NCI-H226 (cell line): Measurements from ENCODE around the gene APLF.
A peak's percentile ranks its signal among the peaks of the same experiment; 100 is the strongest.
"Not testable (repeated sequence)": the region's sequence is repeated elsewhere in the genome, so short reads cannot be mapped to it uniquely, and the experiment has no call there.

Source experiments
- DNase-seq: peaks from one replicate; pipeline ENCODE4 v3.0.0-alpha.2; 2015

Gene APLF

DNA sequence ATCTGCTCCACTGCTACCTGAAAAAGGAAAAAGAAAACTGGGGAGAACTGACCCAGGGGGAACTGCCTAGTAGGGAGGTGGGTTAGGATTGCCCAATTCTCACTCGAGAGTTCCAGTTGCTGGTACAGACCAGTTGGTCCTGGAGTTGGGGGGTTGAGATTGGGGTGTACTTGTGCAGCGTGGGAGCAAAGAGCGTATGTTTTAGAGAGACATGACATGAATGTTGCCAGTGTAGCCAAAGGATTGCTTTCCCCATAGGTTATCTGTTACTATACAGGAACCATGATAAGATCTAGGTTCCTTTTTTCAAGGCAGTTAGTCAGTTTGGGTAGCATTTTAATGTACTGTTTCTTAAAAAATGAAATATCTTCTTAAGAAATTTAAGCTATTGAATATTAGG lies 68.6 kb downstream of the APLF start:
- no peak for DNase-seq

DNA sequence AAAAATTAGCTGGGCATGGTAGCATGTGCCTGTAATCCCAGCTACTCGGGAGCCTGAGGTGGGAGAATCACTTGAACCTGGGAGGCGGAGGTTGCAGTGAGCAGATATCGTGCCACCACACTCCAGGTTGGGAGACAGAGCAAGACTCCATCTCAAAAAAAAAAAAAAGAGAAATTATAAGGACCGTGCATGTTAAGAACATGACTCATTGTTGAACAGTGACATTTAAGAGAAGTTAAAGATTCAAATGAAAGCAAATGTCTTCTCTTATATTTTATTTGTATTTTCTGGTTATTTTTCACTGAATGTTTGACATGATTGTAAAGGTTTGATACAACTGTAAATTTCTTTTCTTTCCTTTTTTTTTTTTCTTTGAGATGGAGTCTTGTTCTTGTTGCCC lies 69.6 kb downstream of the APLF start:
- no peak for DNase-seq

GRCh38 chr2:68537809-68538208 lies 70.4 kb downstream of the APLF start:
- no peak for DNase-seq

DNA sequence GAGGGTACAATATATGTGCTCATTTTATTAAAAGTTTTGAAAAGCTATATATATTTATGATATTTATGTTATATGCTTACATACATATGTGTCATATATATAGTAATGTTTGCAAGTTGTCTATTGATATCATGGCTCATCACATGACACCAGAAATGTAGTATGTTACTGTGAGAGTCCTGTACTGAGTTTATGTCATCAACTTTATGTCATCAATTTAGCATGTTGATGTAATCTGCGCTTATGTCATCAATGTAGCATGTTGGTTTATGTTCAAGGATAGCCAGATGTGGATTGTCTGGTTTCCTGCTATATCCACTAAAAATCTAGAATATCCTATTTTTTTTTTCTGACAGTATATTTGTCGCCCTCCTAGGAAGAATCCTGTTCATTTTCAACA lies 77.4 kb downstream of the APLF start:
- DNase-seq: no peak

DNA sequence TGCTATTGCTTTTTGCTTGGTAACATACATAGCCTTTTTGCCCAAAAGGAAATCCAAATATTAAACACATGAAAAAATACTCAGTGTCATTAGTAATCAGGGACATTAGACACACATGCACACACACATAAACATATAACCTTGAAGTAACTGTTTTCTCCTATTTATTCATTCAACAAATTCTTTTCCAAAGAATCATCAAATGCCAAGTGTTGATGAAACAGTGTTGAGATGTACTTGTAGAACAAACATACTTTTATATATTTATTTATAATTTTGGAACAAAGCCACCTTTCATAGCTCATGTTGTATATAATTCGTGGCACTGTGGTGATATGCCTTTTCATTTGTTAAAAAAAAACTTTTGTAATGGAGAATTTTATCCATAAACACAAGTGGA lies 81.0 kb downstream of the APLF start:
- DNase-seq: no peak

- DNase-seq: no peak
These were observed 85.7 kb downstream of the APLF start for GRCh38 chr2:68553098-68553497.

DNA sequence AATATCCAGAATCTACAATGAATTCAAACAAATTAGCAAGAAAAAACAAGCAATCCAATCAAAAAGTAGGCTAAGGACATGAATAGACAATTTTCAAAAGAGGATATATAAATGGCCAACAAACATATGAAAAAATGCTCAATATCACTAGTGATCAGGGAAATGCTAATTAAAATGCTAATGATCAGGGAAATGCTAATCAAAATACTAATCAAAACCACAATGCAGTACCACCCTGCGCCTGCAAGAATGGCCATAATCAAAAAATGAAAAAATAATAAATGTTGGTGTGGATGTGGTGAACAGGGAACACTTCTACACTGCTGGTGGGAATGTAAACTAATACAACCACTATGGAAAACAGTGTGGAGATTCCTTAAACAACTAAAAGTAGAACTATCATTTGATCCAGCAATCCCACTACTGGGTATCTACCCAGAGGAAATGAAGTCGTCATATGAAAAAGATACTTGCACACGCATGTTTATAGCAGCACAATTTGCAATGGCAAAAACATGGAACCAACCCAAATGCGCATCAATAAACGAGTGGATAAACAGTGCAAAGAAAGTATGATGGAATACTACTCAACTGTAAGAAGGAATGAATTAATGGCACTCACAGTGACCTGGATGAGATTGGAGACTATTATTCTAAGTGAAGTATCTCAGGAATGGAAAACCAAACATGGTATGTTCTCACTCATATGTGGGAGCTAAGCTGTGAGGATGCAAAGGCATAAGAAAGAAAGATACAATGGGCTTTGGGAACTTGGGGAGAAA lies 88.2 kb downstream of the APLF start:
- DNase-seq: not testable (repeated sequence)

DNA sequence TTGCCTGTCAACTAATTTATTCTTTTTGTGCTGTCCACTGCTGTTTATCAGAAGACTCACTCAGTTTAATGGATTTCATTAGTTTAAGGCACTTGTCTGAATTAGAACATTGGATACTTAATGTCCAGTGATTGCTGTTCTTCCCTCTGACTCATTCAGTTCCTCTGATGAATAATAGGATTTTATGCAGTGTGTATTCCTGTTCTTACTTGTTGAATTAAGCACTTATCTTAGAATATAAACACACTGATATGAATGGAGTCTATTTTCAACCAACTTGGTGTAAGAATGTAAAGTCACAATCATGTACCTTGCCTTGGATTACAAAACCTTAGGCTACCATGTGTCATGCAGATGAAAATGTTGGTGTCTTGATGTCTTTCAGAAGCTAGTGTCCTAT lies 89.0 kb downstream of the APLF start:
- DNase-seq: peak; percentile 29

DNA sequence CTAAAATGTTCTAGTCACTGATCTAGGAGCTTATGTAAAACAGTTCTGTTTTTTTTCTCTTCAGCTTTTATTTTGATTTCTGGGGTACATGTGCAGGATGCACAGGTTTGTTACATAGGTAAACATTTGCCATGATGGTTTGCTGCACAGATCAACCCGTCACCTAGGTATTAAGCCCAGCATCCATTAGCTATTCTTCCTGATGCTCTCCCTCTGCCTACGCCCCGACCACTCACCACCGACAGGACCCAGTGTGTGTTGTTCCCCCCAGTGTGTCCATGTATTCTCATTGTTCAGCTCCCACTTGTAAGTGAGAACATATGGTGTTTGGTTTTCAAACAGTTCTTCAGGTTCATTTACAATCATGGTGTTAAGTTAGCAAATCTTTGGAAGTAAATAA lies 91.2 kb downstream of the APLF start:
- DNase-seq: no peak

- DNase-seq: no peak
These were observed 92.3 kb downstream of the APLF start for GRCh38 chr2:68559692-68560091.

- DNase-seq: no peak
These were observed 93.2 kb downstream of the APLF start for GRCh38 chr2:68560545-68560944.

GRCh38 chr2:68561372-68561771 lies 94.0 kb downstream of the APLF start:
- DNase-seq: no peak

GRCh38 chr2:68562934-68563333 lies 95.5 kb downstream of the APLF start:
- DNase-seq: no peak

DNA sequence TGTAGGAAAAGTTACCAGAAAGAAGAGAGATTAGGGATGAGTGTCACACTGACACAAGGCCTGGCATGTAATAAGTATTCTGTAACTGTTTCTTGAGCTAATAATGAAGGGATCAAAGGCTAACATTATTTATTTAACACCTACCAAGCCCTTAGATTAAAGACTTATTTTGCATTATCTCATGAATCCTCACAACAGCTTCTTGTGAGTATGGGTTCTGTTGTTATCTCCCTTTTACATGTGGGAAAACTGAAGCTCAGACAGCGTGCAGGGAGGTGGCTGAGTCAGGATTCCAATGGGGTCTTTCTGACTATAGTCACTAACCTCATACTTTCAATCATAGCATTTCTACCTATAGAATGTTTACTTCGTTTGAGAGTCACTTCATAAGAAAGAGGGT lies 97.0 kb downstream of the APLF start:
- no peak for DNase-seq

DNA sequence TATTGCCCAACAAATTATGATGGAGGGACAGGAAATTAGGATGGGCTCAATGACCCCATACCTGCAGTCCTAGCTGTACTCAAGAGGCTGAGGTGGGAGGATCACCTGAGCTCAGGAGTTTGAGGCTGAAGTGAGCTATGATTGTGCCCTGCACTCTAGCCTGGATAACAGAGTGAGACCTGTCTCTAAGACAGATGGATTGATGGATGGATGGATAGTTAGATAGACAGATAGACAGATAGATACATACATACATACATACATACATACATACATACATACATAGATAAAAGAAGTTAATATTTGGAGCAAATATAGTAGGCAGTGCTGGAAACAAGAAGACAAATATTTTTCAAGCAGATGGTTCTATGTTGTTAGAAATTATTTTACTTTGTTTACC lies 97.9 kb downstream of the APLF start:
- DNase-seq: no peak

- peak; percentile 91 for DNase-seq
These were observed 98.5 kb downstream of the APLF start for GRCh38 chr2:68565858-68566257.

GRCh38 chr2:68566362-68566761 lies 99.0 kb downstream of the APLF start:
- DNase-seq: no peak

- no peak for DNase-seq
These were observed 100.7 kb downstream of the APLF start for GRCh38 chr2:68568116-68568515.

- DNase-seq: peak; percentile 84
These were observed 102.2 kb downstream of the APLF start for GRCh38 chr2:68569604-68570003.

- not testable (repeated sequence) for DNase-seq
These were observed 103.0 kb downstream of the APLF start for GRCh38 chr2:68570434-68570833.

- DNase-seq: no peak
These were observed 106.9 kb downstream of the APLF start for GRCh38 chr2:68574202-68574791.

- DNase-seq: no peak
These were observed 109.8 kb downstream of the APLF start for GRCh38 chr2:68577183-68577582.

DNA sequence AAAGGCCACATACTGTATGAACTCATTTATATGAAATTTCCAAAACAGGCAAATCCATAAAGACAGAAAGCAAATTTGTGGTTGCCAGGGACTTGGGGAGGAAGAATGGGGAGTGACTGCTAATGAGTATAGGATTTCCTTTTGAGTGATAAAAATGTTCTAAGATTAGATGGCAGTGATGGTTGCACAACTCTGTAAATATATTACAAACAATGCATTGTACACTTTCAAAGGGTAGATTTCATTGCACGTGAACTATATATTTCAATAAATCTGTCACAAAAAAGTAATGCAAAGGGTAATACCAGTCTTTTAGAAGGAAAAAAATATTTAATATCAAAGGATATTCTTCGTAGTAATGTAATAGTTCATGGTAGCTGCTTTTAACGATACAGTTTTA lies 112.3 kb downstream of the APLF start:
- no peak for DNase-seq

- DNase-seq: no peak
These were observed 121.2 kb downstream of the APLF start for GRCh38 chr2:68588589-68588988.

- DNase-seq: peak; percentile 24
These were observed 122.6 kb downstream of the APLF start for GRCh38 chr2:68589963-68590362.
